SIG-M5 treated with dmso at 0.1 percent for 504 hours (cell line): ENCODE results near the gene MAGEA4.
"Not testable (repeated sequence)": the region's sequence is repeated elsewhere in the genome, so short reads cannot be mapped to it uniquely, and the experiment has no call there.

Experiments
- DNase-seq: peaks from one replicate; lab custom pipeline; 2025; ENCODE audit not compliant: unreplicated experiment; lab: John Stamatoyannopoulos, UW

MAGEA4 gene, protein sequence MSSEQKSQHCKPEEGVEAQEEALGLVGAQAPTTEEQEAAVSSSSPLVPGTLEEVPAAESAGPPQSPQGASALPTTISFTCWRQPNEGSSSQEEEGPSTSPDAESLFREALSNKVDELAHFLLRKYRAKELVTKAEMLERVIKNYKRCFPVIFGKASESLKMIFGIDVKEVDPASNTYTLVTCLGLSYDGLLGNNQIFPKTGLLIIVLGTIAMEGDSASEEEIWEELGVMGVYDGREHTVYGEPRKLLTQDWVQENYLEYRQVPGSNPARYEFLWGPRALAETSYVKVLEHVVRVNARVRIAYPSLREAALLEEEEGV

GRCh38 chrX:151912780-151913179 is at the start of gene MAGEA4:
Gene MAGEA4, plus strand, starts transcription at chrX:151912889. Its CDS starts 10,776 bp downstream, at chrX:151923665.
- no peak for DNase-seq

- no peak for DNase-seq
These were observed 42.1 kb upstream of the MAGEA4 start for GRCh38 chrX:151870602-151871001.

- DNase-seq: no peak
These were observed 41.4 kb upstream of the MAGEA4 start for GRCh38 chrX:151871244-151871643.

GRCh38 chrX:151873096-151873495 is 39.6 kb upstream of the MAGEA4 start:
- DNase-seq: no peak

GRCh38 chrX:151875270-151876026 is 37.2 kb upstream of the MAGEA4 start:
- DNase-seq: no peak

GRCh38 chrX:151878574-151878973 is 34.1 kb upstream of the MAGEA4 start:
- DNase-seq: no peak

- no peak for DNase-seq
These were observed 32.8 kb upstream of the MAGEA4 start for GRCh38 chrX:151879856-151880255.

DNA sequence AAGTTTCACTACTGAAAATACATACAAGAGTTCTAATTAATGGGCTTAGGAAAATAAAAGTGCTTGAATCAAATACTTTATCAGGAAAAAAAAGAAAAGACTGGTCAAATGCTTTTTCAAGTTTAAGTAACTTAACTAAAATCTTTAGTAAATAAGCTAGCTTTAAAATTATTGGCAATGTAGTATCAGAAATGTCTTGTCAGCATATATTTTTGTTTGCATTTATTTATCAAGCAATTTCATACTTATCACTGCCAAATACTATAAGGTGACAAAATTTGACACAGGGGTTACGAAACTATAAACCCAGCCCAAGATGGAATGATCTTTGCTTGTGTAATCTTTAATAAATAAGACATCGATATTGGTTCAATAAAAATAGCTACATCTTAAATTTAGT is 31.8 kb upstream of the MAGEA4 start:
- no peak for DNase-seq

DNA sequence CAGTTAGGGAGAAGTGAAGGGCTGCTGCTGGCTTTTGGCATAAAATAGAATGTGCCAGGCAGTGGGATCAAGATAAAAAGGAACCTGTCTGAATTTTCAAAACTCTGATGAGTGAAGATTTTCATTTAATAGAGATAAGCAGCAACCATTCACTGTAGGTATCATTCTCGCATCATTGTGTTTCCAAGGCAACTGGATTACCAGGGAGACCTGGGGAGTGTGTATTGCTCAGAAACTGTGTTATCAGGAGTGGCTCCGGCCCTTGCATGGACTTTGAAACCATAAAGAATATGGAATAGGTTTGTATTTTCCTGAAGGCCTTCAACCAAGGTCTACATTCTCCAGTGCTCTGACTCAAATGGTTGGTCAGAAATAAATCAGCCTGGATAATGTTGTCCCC is 23.3 kb upstream of the MAGEA4 start:
- DNase-seq: no peak

GRCh38 chrX:151896734-151897474 is 15.8 kb upstream of the MAGEA4 start:
- no peak for DNase-seq

- no peak for DNase-seq
These were observed 13.1 kb upstream of the MAGEA4 start for GRCh38 chrX:151899622-151900021.

- no peak for DNase-seq
These were observed 10.9 kb upstream of the MAGEA4 start for GRCh38 chrX:151901826-151902225.

DNA sequence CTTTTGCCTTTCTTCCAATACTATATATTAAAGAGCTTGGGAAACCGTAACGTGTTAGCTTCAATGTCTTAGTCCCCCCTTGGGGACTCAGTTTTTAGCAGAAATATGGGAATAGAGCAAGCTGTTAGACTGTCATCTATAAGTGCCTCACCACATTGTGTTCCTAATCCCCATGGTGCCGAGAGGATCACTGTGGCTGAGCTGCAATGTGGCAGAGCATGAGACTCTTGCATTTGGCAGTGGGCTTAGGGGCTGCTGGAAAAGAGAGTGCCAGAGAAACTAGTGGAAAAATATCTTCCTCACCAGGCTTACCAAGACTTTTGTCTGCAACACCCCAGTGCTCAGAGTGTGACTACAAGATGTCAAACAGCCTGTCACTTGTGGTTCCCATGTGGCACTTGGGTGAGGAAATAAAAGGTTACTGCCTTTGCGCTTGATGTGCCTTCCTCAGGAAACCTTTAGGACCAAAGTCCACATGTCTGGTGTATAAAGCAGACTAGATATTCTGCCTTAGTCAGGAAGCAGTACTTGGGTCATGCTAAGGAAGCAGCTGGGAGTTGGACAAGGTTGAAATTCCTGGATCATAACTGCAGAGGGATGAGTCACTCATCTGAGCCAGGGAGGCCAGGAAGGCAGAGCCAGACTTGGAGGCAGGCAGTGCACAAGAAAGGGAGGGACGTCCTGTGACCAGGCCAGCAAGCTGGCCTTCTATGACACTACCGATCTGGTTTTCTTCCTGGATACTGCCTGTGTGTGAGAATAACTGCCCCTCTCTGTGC is 9.7 kb upstream of the MAGEA4 start:
- no peak for DNase-seq

DNA sequence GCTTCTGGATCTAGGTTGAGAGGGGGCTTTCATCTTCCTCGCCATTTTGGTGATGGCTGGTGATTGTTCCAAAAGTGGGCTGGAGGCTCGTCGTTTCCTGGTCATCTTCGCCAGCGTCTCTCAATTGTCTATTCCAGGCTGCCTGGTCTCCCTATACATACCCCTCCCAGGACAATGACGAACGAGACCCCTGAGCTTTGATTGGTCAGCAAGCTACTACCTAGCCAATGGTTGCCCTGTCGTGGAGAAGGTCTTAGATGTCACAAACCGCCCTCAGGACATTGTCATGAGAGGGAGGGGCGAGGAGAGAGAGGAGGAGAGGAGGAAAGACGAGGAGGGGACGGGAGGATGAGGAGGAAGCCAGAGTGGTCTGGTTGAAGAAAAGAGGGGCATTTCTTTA is 7.7 kb upstream of the MAGEA4 start:
- DNase-seq: no peak

DNA sequence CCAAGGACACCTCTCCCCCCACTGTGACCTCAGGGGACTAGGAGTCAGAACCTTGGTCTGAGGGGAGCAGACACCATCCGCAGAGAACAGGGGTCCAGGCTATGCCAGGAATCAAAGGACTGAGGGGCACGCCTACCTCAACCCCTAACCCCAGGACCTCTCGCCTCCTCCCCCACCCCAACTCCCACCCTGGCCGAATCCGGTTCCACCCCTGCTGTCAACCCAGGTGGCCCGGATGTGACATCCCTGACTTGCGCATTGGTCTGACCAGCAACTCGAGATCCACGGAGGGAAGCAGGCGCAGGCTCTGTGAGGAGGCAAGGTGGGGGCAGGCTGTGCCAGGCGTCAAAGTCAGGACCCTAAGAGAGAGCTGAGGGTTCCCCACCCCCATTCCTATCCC is 468 bp upstream of the MAGEA4 start:
- no peak for DNase-seq

DNA sequence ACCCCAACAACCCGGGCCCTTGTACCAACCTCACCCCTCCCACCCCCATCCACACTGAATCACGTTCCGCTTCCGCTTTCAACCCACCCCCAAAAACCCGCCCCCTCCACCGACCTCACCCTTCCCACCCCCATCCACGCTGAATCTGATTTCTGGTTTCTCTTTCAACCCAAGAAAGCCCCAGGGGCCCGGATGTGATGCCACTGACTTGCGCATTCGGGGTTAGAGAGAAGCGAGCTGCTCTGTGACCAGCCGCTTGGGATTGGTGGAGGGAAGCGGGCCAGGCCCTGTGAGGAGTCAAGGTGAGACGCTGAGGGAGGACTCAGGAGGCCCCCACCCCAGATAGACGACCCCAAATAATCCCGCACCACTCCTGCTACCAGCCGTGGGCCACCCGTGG is 6.0 kb downstream of the MAGEA4 start:
- DNase-seq: not testable (repeated sequence)

GRCh38 chrX:151919610-151920009 is 6.9 kb downstream of the MAGEA4 start:
- no peak for DNase-seq

GRCh38 chrX:151920101-151920500 is 7.4 kb downstream of the MAGEA4 start:
- no peak for DNase-seq

DNA sequence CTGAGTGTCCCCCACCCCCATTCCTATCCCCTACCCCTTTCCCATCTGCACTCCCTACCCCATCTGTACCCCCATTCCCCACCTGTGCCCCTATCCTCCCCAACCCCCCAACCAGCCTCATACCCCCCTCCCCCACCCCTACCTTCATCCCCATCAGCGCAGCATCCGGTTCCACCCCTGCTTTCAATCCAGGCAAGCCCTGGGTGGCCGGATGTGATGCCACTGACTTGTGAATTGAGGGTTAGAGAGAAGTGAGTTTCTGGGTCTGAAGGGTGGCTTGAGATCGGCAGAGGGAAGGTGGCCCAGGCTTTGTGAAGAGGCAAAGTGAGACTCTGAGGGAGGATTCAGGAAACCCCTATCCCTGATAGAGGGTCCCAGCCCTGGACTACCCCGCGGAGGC is 7.8 kb downstream of the MAGEA4 start:
- no peak for DNase-seq

DNA sequence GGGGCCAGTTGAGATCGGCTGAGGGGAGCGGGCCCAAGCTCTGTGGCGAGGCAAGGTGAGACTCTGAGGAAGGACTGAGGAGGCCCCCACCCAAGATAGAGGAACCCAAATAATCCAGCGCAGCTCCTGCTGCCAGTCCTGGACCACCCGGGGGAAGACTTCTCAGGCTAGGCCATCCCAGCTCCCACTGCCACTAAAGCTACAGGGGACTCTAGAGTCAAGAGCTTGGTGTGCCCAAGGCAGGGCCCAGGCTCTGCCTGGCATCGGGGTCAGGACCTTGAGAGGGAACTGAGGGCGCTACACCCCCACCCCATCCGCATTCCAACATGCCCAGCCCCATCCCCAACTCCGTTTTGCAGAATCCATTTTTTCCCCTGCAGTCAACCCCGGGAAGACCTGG is 8.6 kb downstream of the MAGEA4 start:
- no peak for DNase-seq

- no peak for DNase-seq
These were observed 9.2 kb downstream of the MAGEA4 start for GRCh38 chrX:151921866-151922265.
